Activated T-helper 17 cell treated with anti-CD3 and anti-CD28 coated beads, Interleukin-2, amount 50 U/mL, for 72 hours (primary cell): ENCODE data around the gene LRP2BP. TPM values are rescaled to one million over a fixed set of nuclear protein-coding genes. Genes with fewer than 3 reads are reported as not detected.
A peak's percentile ranks its signal among the peaks of the same experiment; 100 is the strongest.

ENCODE experiments used
- ATAC-seq: fragments of 150-1000 bp; cut with Tn5 transposase; replicated peaks from 2 replicates; pipeline ENCODE4 v1.10.0; 2021; ENCODE audit warnings: mild to moderate bottlenecking, moderate library complexity
- H3K27ac Mint-ChIP-seq: one replicate; pipeline ENCODE4 v1.8.0; 2022; ENCODE audit warnings: mixed read lengths
- H3K27me3 Mint-ChIP-seq: one replicate; pipeline ENCODE4 v1.8.0; 2022; ENCODE audit warnings: mixed read lengths
- H3K36me3 Mint-ChIP-seq: one replicate; pipeline ENCODE4 v1.8.0; 2022; ENCODE audit warnings: low read depth, mild to moderate bottlenecking, mixed read lengths
- H3K4me1 Mint-ChIP-seq: one replicate; pipeline ENCODE4 v1.8.0; 2022; ENCODE audit warnings: mixed read lengths
- H3K4me3 Mint-ChIP-seq: one replicate; pipeline ENCODE4 v1.8.0; 2022; ENCODE audit warnings: mild to moderate bottlenecking, mixed read lengths
- H3K9me3 Mint-ChIP-seq: one replicate; pipeline ENCODE4 v1.8.0; 2022; ENCODE audit warnings: mixed read lengths
- total RNA-seq, 2 donors: library from RNA; stranded (reverse); gene quantifications; one replicate each; pipeline ENCODE4 v1.2.3, GENCODE V29; 2022

Gene LRP2BP
- total RNA-seq, 2 donors from 2014 or later: 1.2 to 5.7 TPM

DNA sequence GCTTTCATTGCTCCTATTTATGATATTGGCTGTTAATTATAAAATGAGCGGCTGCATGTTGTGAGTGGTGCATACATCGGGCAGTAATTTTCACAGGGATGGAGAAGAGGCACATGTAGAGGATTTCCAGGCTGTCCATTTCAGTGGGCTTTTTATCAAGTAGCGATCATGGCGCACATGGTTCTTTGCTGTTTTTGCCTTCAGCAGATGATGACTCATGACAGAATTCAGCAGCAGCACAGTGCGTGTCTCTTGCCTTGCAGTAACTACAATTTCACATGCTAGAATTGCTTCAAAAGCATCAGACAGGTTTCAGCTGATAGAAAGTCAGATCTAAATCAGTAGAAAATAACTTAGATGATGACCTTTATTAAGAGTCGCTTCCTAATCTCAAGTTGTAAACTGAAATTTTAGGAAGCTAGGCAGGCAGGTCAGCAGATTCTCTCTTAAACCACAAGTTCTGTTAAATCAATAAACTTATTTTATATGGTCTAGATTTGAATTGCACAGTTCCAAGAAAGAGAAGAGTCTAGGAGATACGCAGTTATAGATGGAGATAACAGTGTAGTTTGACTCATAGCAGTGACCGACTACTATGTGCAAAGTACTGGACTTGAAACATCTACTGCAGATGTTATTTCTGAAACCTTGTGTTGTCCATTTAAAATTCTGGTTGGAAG, 35.8 kb downstream of the LRP2BP start:
- no peak for ATAC-seq
- Mint-ChIP-seq H3K4me3 (no peak overlapping the region), H3K4me1 (peaks cover 4% of the 10 kb centered on the region), H3K27me3 (no peaks in the 10 kb centered on the region), H3K9me3 (no peaks in the 10 kb centered on the region), H3K27ac (no peak overlapping the region), H3K36me3 (peaks cover 50% of the 10 kb centered on the region)

DNA sequence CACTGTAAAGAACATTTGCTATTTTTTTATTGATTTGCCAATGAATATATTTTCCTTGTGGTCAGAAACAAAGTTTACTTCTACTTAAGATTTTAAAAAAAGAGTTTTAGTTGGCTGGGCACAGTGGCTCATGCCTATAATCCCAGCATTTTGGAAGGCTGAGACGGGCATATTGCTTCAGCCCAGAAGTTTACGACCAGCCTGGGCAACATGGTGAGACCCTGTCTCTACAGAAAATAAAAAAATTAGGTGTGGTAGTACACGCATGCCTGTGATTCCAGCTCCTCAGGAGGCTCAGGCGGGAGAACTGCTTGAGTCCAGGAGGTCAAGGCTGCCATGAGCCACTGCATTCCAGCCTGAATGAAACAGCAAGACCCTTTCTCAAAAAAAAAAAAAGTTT, 36.8 kb downstream of the LRP2BP start:
- H3K36me3 Mint-ChIP-seq: peaks cover 50% of the 10 kb centered on the region
- no peaks in the 10 kb centered on the region for H3K9me3 Mint-ChIP-seq
- H3K27ac Mint-ChIP-seq: no peak overlapping the region
- H3K4me3 Mint-ChIP-seq: no peak overlapping the region
- ATAC-seq: no peak
- no peaks in the 10 kb centered on the region for H3K27me3 Mint-ChIP-seq
- peaks cover 4% of the 10 kb centered on the region for H3K4me1 Mint-ChIP-seq

DNA sequence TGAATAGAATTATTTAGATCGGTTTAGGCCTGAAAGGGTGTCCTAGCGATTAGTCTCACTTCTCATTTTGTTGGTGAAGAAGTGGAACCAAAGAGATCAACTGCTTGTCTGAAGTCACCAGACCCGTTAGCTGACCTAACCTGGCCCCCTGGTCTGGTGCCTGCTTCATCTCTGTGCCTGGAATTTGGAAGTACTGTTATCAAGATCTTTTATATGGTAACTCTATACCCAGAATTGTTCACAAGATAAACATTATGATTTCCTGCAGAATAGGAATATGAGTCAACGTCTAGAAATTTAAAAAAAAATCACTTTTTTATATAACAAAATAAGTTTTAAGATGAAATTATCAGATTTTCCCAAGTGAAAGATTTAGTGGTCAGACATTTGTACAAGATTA, 37.2 kb downstream of the LRP2BP start:
- no peak for ATAC-seq
- no peak overlapping the region for H3K4me3 Mint-ChIP-seq
- H3K27me3 Mint-ChIP-seq: no peaks in the 10 kb centered on the region
- no peak overlapping the region for H3K27ac Mint-ChIP-seq
- H3K4me1 Mint-ChIP-seq: peaks cover 4% of the 10 kb centered on the region
- H3K9me3 Mint-ChIP-seq: no peaks in the 10 kb centered on the region
- peaks cover 53% of the 10 kb centered on the region for H3K36me3 Mint-ChIP-seq

DNA sequence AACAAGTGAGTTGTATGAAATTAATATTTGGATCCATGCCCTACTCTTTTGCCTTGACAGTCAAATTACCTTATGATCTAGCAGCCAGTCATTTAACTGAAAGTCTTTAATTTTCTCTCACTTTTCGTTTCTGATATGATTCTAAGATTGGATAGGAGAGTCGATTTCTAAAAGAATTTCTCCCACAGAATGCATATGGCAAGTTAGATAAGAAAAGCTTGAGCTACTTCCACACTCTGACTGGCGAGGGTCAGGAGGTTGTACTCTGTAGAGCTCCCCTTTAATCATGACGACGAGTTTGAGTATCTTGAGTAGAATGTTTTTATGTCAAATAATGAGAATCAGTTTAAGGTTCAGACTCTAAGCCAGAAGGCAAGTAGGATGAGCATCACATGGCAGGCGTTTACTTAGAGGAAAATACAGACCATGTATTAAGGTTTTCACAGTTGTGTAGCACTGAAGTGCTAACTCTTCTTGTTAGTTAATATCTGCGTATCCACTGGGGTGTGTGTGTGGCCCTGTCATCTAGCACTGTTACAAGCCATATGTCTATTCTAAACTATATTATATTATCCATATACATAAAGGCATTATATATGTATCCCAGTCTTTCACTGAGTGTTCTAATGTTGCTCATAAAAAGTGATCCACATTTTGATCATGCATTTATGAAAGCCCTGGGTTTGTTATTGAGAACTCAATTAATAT, 37.8 kb downstream of the LRP2BP start:
- Mint-ChIP-seq H3K36me3 (peaks cover 53% of the 10 kb centered on the region), H3K4me3 (no peak overlapping the region), H3K4me1 (peaks cover 4% of the 10 kb centered on the region), H3K27me3 (no peaks in the 10 kb centered on the region), H3K27ac (peak overlapping the region; percentile 16), H3K9me3 (no peaks in the 10 kb centered on the region)
- peak; percentile 38 for ATAC-seq

DNA sequence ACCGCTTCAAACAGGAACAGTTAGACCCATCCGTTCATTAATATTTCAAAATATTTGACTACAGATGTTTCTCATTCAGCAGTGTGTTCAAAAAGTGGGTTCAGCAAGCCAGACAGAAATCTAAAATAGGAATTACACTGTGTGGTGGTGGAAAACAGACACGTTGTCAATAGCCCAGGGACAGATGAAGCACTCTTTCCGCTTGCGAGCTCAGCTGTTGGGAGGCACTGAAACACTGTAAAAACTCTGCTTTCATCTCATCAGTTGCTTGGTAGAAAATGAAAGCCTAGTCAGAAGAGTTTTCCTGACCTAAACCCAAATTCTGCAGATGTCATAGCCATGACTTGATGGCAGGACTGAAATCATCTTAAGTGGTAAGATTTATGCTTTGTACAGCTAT, 38.5 kb downstream of the LRP2BP start:
- Mint-ChIP-seq H3K27me3 (no peaks in the 10 kb centered on the region), H3K36me3 (peaks cover 52% of the 10 kb centered on the region), H3K4me1 (peaks cover 4% of the 10 kb centered on the region), H3K9me3 (no peaks in the 10 kb centered on the region), H3K4me3 (no peak overlapping the region), H3K27ac (peak overlapping the region; percentile 16)
- peak; percentile 83 for ATAC-seq

DNA sequence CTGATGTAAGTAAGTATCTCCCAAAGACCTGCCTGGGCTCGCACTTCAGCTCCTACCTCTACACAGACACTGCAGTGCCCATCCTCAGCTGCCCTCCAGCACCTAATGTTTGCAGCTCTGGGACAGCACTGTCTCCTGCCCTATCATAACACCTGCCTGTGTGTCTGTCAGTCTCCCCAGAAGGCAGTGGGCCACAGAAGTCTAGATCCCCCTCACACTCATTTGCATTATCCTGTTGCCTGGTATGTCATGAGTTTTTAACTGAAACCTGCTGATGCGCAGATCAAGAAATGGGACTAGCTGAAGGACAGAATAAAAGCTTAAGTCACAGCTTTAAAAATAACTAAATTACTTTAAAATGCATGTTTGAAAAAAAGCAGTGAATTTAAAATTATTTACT, 43.0 kb downstream of the LRP2BP start:
- no peak for ATAC-seq
- H3K27ac Mint-ChIP-seq: no peak overlapping the region
- no peaks in the 10 kb centered on the region for H3K9me3 Mint-ChIP-seq
- peaks cover 65% of the 10 kb centered on the region for H3K36me3 Mint-ChIP-seq
- H3K4me3 Mint-ChIP-seq: no peak overlapping the region
- H3K4me1 Mint-ChIP-seq: peaks cover 4% of the 10 kb centered on the region
- H3K27me3 Mint-ChIP-seq: no peaks in the 10 kb centered on the region

DNA sequence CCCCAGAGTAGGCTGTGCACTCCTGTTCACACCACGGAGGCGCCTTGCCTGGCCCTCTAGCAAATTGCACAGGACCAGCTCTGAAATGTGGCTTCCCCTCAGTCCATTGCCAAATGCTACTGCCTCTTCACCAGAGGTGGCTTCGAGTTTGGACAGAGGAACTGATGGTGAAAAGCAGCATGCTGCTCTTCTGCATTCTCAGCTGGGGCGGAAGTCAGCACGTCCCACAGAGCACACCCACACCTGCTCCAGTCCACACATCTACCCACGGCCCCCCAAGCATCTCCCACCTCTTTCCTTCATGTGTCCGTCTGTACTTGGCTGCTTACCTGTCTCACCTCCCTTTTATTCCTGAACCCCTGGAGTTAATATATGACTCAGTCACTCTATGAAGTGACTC, 43.5 kb downstream of the LRP2BP start:
- no peak for ATAC-seq
- H3K27me3 Mint-ChIP-seq: no peaks in the 10 kb centered on the region
- no peaks in the 10 kb centered on the region for H3K9me3 Mint-ChIP-seq
- no peak overlapping the region for H3K27ac Mint-ChIP-seq
- peaks cover 65% of the 10 kb centered on the region for H3K36me3 Mint-ChIP-seq
- peaks cover 3% of the 10 kb centered on the region for H3K4me1 Mint-ChIP-seq
- H3K4me3 Mint-ChIP-seq: no peak overlapping the region

DNA sequence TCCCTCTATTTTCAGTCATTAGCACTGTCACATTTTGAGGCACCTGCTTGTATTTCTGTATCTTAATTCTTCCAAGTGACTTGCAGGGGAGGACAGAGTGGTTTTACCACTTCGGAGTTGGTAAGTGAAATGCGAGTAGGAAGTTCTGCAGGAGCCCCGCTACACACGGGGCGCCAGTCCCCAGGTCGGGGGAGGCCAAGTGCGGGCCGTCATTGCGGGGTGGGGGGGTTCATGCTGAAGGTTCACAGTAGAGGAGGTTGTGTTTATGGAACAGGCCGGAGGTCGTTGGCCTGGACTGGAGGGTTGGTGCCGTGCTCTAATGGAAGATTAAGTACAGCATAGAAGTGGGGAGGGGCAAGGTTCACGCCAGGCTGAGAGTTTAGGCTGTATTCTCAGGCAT, 44.0 kb downstream of the LRP2BP start:
- H3K4me1 Mint-ChIP-seq: peaks cover 3% of the 10 kb centered on the region
- H3K27ac Mint-ChIP-seq: no peak overlapping the region
- H3K36me3 Mint-ChIP-seq: peaks cover 66% of the 10 kb centered on the region
- no peak for ATAC-seq
- H3K27me3 Mint-ChIP-seq: no peaks in the 10 kb centered on the region
- no peak overlapping the region for H3K4me3 Mint-ChIP-seq
- no peaks in the 10 kb centered on the region for H3K9me3 Mint-ChIP-seq

DNA sequence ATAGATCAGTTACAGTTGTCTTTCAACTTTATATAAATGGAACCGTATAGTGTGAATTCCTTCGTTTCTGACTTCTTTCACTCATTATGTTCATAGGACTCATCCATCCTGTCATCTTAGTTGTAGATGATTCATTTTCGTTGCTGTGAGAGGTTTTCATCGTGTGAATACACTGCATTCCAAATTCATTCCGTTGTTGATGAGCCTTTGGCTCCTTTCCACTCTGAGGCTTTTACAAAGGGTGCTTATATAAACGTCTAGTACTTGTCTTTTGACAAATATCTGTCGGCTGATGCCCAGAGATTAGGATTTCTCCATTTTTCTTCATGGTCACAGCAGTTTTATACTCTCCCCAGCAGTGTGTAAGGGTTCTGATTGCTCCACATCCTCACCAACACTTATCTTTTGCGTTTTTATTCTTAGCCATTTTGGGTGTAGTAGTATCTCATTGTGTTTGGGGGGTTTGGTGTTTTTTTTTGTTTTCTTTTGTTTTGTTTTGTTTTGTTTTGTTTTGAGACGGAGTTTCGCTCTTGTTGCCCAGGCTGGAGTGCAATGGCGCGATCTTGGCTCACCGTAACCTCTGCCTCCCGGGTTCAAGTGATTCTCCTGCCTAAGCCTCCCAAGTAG, 48.6 kb downstream of the LRP2BP start:
- peaks cover 77% of the 10 kb centered on the region for H3K36me3 Mint-ChIP-seq
- no peaks in the 10 kb centered on the region for H3K9me3 Mint-ChIP-seq
- no peak overlapping the region for H3K4me3 Mint-ChIP-seq
- H3K27ac Mint-ChIP-seq: no peak overlapping the region
- no peaks in the 10 kb centered on the region for H3K27me3 Mint-ChIP-seq
- no peak for ATAC-seq
- peaks cover 26% of the 10 kb centered on the region for H3K4me1 Mint-ChIP-seq

DNA sequence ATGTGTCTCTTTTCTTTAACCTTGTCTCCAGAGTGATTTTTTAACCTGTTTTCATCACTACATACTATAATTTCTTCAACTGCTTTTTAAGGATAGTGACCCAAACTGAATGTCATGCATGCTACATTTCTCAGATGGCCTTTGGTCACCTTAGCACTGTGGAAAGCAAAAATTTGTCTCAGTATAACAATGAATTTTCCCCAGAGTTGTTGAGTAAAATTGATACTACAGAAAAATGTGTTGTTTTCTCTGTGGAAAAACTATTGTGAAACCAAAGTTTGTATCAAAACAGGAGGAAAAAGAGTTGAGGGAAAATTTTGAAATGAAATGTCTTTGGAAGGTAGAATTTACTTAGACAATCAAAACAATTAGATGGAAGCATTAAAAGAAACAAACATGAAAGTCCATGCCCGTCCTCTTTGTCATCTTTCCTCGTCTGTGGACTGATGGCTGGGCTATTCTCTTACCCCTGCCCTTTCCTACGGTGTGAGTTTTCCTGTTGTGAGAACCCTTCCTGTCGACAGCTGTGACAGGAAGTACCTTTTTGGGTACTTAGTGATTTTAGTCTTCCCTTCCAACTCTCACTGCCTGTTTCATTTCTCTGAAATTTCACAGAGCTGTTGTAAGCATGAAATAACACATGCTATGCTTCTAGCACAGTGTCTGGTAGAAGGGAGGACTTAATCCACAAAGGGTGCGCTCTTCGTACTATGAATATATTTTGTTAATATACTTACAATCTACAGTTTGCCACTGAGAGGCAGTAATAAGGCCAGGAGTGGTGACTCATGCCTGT, 50.8 kb downstream of the LRP2BP start:
- H3K27ac Mint-ChIP-seq: peak overlapping the region; percentile 35

DNA sequence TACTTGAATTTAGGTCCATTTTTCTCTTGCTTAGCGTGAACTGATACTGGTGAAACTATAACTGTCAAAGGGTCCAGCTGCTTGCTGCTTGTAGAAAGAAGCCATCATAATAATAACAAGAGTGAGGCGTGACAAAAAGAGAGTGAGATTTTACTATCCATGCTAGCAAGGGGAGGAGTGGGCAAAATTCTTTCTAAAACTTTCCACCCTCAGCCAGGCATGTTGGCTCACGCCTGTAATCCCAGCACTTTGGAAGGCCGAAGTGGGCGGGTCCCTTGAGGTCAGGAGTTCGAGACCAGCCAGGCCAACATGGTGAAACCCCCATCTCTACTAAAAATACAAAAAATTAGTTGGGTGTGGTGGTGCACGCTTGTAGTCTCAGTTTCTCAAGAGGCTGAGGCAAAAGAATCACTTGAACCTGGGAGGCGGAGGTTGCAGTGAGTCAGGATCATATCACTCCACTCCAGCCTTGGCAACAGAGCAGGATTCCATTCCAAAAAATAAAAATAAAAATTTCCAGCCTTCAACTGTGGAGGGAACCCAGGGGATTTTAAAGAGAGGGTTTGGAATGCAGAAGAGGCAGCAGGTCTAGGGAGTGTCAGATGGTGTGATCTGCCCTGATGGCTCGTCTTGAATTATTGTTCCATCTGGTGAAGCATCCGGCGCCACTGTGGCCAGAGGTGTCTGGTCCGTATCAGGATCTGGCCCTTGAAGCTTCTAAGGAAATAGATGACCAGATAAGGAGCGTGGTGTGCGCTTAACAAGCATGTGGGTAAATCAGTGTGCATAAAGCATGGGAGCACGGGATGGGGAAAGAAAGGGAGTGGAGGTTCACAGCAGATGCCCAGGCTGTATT, 51.8 kb downstream of the LRP2BP start:
- Mint-ChIP-seq H3K27me3 (no peaks in the 10 kb centered on the region), H3K36me3 (peaks cover 67% of the 10 kb centered on the region), H3K4me3 (peak overlapping the region; percentile 33), H3K4me1 (peaks cover 44% of the 10 kb centered on the region), H3K9me3 (no peaks in the 10 kb centered on the region), H3K27ac (peak overlapping the region; percentile 35)
- ATAC-seq: peak; percentile 17

More for the DNA sequence above, 50.8 kb downstream of the LRP2BP start:
- Mint-ChIP-seq H3K4me1 (peaks cover 37% of the 10 kb centered on the region), H3K9me3 (no peaks in the 10 kb centered on the region), H3K36me3 (peaks cover 67% of the 10 kb centered on the region), H3K4me3 (peak overlapping the region; percentile 33), H3K27me3 (no peaks in the 10 kb centered on the region)
- ATAC-seq: peak; percentile 38

DNA sequence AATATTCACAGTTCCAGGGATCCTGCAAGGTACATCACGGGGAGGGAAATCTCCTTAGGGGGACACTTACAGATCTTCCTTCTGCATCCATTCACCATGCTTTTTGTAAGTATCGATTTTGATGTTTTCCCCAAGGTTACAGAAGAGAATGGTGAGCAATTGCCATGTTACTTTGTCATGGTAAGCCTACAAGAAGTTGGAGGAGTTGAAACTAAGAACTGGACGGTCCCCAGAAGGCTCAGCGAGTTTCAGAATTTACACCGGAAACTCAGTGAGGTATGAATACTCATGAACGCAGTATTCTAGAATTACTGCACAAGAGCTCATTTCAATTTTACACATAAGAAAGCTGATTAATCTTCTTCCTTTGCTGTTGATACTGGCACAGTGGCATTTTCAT, 53.9 kb downstream of the LRP2BP start:
- peaks cover 57% of the 10 kb centered on the region for H3K36me3 Mint-ChIP-seq
- no peaks in the 10 kb centered on the region for H3K27me3 Mint-ChIP-seq
- peak overlapping the region; percentile 70 for H3K27ac Mint-ChIP-seq
- no peaks in the 10 kb centered on the region for H3K9me3 Mint-ChIP-seq
- peak overlapping the region; percentile 58 for H3K4me3 Mint-ChIP-seq
- ATAC-seq: peak; percentile 83
- peaks cover 41% of the 10 kb centered on the region for H3K4me1 Mint-ChIP-seq

DNA sequence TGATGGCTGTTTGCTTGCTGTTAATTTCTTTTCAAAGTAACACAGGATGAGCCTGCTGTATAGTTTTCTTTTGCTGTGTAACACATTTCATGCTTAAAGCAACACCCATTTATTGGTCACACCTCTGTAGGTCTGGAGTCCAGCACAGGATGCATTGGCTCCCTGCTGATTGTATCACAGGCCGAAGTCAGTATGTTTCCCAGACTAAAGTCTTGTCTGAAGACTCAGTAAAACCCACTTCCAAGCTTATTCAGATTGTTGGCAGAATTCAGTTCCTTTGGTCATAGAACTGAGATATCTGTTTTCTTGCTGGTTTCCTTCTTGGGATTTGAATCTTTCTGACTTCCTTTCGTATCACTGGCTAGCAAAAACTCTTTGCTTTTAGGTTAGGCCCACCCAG, 54.3 kb downstream of the LRP2BP start:
- H3K27me3 Mint-ChIP-seq: no peaks in the 10 kb centered on the region
- H3K27ac Mint-ChIP-seq: peak overlapping the region; percentile 70
- H3K4me3 Mint-ChIP-seq: peak overlapping the region; percentile 58
- H3K9me3 Mint-ChIP-seq: no peaks in the 10 kb centered on the region
- peaks cover 40% of the 10 kb centered on the region for H3K4me1 Mint-ChIP-seq
- peaks cover 53% of the 10 kb centered on the region for H3K36me3 Mint-ChIP-seq
- no peak for ATAC-seq

DNA sequence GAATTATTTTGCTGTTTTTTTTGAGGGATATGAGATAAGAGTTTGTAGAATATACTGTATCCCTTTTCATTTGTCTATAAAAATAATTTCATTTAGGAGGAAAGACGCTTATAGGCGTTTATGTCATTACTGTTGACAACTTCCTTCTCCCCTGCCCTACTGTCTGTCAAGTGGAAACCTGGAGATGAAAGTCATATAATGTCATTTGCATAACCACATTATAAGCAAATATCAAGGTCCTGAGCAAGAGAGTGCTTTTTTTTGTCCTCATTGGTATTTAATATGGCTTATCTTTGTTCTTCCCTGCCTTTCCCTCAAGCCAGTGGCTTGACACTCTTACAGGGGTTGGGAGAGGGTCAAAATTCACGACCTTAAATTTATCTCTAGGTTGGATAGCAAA, 55.8 kb downstream of the LRP2BP start:
- Mint-ChIP-seq H3K36me3 (peaks cover 53% of the 10 kb centered on the region), H3K4me3 (peak overlapping the region; percentile 15), H3K27me3 (no peaks in the 10 kb centered on the region), H3K9me3 (no peaks in the 10 kb centered on the region), H3K27ac (peak overlapping the region; percentile 70), H3K4me1 (peaks cover 37% of the 10 kb centered on the region)
- ATAC-seq: no peak
